ENCODE data around the gene ATXN7.

The ATXN7 gene, protein sequence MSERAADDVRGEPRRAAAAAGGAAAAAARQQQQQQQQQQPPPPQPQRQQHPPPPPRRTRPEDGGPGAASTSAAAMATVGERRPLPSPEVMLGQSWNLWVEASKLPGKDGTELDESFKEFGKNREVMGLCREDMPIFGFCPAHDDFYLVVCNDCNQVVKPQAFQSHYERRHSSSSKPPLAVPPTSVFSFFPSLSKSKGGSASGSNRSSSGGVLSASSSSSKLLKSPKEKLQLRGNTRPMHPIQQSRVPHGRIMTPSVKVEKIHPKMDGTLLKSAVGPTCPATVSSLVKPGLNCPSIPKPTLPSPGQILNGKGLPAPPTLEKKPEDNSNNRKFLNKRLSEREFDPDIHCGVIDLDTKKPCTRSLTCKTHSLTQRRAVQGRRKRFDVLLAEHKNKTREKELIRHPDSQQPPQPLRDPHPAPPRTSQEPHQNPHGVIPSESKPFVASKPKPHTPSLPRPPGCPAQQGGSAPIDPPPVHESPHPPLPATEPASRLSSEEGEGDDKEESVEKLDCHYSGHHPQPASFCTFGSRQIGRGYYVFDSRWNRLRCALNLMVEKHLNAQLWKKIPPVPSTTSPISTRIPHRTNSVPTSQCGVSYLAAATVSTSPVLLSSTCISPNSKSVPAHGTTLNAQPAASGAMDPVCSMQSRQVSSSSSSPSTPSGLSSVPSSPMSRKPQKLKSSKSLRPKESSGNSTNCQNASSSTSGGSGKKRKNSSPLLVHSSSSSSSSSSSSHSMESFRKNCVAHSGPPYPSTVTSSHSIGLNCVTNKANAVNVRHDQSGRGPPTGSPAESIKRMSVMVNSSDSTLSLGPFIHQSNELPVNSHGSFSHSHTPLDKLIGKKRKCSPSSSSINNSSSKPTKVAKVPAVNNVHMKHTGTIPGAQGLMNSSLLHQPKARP

DNA sequence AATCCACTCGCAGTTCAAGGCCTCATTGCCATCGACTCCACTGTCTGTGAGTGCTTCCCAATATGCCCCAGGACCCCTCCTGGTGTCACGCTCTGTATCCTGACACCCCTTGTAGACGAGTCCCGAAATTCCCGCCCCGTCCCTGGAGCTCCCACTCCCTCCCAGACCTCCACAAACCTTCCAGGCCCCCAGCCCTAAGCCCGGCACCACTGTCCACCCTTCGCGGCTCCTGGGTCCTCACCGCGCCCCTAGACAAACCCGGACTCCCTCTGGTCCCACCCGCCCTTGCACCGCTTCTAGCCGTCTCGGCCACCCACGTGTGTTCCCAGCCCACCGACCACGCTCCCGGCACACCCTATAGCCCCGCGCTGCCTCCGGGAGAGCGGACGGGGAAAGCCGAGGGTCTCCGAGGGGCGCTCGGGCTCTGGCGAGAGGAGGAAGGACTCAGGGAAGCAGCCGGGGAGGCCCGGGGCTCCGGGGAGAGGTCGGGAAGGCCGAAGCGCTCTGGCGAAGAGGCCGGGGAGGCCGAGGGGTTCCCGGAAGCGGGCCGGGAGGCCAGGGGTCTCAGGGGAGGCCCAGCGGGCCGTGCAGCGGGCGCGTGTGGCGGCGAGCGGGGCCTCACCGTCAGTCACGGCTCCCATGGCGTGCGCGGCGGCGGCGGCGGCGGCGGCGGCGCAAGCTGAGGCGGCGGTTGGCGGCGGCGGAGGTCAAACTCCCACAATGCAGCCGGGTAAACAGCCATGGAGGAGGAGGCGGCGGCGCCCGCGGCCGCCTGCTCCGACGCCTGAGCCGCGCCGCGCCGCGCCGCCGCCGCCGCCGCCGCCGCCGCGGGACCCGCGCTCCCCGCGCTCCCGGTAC, at the start of gene ATXN7, which contains the start of gene THOC7:
ATXN7 (plus strand) TSS at position 718 of the 858 bp plus-strand sequence. CDS start 48,732 bp downstream, outside the sequence.
THOC7 (minus strand) TSS at position 656 of the 858 bp plus-strand sequence; CDS start at position 641, 15 bp downstream.
- DNase-seq, result peak; percentile 16

DNA sequence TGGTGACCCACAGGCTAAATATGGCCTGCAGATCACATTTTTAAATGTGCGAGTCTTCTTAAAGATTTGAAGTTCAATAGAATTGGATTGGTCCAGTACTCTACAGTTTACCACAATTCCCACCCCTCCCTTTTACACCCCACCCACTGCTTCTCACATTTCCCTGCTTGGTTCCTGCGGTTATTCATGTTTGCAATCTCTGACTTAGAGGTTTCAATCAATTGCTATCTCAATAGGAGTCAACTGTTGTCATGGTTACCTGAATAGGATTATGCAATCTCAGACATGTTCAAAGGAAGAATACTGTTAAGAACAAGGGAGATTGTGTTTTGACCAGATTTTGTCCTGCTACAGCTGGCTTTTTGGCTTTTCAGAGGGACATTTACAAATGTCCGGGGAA, 49.4 kb upstream of the ATXN7 start:
- DNase-seq, result no peak

DNA sequence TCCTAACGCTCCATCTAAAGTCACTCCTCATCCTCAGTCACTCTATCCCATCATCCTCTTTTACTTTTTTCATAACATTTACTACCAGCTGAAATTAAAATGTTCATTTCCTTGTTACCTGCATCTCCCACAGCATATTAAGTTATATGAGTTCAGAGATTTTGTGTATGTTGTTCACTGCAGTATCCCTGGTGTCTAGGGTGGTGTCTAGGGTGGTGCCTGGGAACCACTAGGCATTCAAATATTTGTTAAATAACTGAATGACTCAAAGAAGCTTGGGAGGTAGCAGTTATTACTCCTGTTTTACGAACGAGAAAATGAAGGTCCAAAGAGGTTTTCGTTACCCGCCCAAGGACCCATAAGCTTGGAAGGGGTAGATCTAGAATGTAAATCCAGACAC, 46.4 kb upstream of the ATXN7 start:
- no peak for DNase-seq

DNA sequence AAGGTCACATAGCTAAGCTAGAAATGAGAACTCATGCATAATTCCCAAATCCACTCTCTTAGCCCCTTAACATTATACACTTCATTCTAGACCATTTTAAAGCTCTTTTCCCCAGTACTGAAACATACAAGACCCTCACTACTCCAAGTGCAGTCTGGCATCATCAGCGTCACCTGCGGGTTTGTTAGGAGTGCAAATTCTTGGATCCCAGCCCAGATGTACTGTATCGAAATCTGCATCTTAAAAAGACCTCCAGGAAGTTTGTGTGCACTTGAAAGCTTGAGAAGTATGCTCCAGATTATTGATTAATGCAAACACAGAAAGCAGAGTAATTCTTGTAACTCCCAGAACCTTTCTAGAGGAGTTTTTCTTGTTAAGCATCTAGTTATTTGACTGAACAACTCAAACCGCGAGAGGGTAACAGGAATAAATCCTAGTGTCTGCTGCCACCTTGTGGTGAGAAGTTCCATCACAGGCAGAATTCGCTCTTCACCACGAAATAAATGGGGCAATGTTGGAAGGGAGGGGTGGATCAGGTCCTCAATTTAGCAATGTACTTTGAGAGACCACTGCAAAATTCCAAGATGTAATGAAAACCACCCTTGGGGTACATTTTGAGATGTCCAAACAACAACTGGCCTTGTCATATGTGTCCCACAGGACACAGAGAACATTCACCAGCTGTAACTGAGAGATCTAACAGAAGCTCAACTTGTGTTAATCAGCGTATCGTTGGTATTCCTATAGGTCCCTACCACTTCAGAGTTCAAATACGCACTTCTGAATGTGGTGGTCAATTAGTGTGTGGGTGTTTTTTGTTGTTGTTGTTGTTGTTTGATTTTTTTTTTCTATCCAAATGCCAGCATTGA, 45.2 kb upstream of the ATXN7 start:
- DNase-seq, result no peak

DNA sequence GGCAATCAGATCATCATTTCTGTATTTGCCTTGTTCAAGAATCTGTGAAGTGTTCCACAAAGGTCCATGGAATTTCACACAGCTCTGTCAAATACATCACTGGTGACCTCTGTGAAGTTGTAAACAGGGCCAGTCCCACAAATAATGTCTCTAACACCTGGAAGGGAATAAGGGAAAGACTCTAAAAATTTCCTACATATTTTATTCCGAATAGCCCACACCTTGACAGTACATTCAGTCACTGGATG, 44.6 kb upstream of the ATXN7 start, which contains the start of gene C3orf49:
C3orf49 (plus strand) TSS at position 149 of the 248 bp plus-strand sequence. CDS start 173 bp downstream, outside the sequence.
- DNase-seq, result no peak

DNA sequence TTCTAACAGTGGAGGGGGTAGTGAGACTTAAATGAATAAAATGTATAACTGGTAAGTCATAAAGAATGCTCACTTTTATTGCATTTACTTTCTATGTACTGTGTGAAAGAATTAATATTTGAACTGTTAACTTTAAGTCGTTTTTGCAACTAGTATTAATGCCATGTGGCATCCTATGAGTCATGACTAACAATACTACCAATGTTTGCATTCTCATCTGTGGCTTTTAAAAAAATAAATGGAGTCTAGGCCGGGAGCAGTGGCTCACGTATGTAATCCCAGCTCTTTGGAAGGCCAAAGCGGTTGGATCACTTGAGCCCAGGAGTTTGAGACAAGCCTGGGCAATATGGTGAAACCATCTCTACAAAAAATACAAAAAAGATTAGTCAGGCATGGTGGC, 39.4 kb upstream of the ATXN7 start:
- DNase-seq, result no peak

DNA sequence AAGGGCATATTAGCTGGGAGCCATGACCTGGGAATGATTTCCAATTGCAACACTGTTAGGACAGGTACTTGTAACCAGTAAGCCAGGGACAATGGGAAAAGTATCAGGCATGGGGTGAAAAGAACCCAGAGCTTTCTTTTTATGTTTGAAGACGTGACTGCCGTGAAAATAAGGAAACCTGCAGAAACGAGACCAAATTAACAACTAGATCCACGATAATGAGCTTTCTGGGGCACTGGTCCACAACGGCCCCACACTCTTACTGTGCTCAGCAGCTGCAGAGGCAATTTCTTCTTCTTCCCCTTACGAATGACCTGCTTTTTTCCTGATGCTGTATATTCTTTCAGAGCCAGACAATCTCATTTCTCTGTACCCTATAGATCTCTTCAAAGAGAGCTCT, 33.1 kb upstream of the ATXN7 start:
- DNase-seq, result no peak

DNA sequence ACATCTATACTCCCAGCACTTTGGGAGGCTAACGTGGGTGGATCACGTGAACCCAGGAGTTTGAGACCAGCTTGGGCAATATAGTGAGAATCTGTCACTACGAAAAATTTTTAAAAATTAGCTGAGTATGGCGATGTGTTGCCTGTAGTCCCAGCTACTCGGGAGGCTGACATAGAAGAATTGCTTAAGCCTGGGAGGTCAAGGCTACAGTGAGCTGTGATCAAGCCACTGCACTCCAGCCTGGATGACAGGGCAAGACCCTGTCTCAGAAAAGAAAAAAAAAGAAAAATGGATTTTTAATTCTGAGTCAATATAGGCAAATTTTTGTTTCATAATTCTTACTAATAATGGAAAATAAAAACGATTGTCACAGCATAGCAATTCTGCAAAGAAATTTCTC, 31.3 kb upstream of the ATXN7 start:
- no peak for DNase-seq

DNA sequence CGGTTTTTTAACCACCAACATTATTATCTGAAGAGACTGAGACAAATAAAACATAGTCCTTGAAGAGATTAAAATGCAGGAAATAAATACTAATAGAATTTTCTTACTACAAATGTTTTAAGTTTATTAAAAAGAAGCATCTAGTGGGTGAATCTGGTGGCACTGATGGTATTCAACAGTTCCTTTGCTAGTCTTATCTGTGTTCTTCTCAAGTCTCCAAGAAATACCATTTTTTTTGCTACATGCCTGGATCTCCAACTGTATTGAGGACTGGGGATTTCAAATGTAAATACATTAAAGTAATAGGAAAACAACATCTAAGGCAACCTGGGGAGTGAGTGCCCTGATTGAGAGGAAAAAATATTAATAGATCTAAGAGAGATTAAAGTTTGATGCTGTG, 22.0 kb upstream of the ATXN7 start:
- DNase-seq, result no peak

DNA sequence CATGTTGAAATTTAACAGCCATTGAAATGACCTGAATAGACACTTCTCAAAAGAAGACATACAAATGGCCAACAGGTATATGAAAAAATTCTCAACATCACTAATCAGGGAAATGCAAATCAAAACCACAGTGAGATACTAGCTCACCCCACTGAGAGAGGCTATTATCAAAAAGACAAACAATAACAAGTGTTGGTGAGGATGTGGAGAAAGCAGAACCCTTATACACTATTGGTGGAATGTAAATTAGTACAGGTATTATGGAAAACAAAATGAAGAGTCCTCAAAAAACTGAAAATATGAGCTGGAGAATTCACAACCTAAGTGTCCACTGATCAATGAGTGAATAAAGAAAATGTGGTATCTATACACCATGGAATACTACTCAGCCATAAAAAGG, 21.5 kb upstream of the ATXN7 start:
- no peak for DNase-seq

DNA sequence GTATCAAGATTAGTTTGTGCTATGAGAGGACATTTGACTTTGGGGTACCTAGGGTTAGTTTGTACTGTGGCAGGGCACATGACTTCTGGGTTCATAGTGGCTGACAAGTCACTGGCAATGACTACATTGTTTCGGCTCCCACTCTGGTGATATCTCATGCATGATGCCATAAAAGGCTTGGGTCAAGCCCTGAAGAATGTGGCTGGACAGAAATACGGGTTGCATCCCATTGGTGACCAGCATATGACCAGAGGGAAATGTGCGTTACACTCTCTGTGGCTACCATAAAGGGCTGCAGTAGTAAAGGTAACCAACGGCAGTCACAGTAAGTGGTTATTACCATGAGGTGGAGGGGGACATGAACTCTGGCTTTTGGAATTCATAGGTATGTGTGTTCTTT, 18.5 kb upstream of the ATXN7 start:
- DNase-seq, result no peak

DNA sequence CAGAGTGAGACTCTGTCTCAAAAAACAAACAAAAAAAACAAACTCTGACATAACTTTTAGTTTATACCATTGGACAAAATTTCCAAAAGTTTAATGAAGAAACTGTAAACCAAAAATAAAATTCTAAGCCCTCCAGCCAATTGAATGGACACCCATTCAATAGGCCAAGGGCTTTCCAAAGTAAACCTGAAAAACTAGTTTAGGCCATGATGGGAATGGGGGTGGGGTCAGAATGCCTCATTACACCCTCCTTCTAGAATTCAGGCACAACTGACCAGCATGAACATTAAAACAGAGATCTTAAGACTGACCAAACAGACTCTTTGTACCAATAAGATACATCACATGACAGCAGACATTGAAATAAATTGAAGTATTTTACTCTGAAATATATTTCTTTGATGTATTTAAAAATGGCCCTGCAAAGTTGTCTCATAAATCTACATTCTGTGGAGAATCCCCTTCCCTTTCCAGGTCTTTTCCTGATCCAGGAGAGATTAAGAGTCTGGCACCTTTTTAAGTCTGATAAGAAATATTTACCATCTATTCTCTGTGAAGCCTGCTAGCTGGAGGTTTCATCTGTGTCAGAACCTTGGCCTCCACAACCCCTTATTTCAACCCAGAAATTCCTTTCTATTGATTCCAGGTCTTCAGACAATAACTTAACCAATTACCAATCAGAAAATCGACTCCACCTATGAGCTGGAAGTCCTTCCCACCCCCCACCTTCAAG, 15.8 kb upstream of the ATXN7 start:
- DNase-seq, result no peak

DNA sequence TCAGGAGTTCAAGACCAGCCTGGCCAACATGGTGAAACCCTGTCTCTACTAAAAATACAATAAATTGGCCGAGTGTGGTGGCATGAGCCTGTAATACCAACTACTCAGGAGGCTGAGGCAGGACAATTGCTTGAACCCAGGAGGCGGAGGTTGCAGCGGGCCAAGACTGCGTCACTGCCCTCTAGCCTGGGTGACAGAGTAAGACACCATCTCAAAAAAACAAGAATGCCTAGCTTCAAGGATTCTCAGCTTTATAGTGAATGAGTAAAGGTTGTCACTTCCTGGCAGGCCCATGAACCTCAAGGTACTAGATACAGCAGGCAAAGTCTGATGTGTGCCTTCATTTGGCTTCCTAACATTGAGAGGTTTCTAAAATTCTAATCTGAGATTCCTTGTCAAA, 14.5 kb upstream of the ATXN7 start:
- DNase-seq, result no peak

DNA sequence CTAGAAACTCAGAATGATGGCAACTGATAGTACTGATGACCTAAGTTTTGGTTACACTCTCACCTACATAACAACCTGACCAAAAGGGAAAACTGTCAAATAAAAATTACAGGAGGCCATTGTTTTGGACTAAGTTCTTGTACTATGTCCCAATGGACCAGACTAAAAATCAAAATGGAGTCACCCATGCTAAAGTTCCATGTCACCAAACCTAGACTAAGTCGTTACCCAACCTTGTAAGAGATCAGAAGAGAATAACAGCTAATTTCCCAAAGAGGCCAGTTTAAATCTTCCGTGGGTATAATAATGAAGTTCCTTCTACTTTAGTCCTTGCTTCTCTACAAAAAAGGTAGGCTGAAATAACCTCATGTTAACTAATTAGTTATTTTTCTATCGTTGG, 12.4 kb upstream of the ATXN7 start:
- no peak for DNase-seq

DNA sequence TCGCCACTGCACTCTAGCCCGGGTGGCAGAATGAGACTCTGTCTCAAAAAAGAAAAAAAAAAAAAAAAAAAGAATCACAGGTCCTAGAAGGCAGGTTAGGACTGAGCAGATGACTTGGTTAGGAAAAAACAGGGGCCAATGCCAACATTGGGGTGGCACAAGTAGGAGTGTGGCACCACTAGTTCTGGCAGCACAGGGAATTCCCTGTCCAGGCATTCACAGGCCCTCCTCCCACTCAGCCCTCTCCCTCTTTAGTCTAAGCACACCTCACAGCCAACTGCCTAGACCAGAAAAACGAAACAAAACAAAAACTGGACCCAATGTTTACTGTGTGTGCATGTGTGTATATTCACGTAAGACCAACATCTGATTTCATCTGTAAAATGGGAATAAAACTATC, 10.6 kb upstream of the ATXN7 start:
- no peak for DNase-seq

DNA sequence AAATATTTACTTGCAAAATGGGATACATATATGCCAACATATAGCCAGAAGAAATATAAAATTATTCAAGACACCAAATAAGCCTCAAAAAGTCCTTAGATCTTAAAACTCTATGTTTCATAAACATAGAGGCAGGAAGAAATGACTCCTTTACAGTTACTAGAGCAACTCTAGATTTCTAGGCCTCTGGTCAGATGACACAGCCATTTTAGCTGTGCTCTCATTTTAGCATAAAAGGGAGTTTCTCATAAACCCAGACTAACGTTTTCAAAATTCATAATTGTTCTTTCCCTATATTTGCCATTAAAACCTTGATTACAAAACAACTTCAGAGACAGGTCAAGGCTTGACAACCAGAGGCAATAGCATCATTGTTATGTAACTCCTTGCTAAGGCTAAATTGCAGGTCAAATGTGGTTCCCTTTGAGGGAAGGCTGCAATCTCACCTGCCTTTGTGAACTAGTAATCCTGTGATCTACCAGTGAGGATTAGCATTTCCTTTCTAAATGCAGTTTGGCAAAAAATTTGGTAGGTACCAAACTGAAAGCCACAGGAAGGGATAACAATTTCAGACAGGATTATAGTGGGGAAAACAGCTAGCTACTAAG, 8.2 kb upstream of the ATXN7 start:
- no peak for DNase-seq

DNA sequence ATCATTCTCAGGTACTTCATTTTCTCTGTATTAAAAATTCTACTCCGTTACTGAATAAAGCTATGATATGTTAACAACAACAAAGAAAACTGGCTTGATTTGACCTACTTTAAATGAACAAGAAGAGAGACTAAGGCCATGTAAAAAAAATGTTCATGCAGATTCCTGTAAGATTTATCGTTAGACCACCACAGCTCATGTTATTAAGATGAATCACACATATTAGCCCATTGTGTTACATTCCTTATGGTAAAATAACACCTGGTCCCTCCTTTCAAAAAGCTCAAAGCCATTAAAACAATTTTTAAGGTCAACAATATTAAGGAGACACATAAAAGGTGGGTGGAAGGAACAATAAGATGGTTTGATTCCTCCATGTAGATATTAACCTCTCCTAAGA, 6.4 kb upstream of the ATXN7 start:
- no peak for DNase-seq

DNA sequence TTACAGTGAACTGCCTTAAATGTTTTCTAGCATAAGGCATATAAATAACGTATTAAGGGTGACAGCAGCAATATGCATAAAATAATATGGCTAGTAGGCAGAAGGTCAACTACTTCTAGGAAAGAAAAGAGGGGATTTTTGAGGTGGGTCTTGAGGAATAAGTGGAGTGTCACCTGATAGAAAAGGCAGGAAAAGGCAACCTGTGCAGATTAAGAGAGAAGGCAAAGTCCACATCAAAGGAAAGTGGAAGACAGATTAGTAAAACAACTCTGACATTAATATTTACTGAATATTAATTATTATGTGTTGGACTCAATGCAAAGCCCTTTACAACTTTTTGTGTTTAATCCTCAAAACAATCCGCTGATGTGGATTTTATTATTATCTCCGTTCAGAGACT, 2.9 kb upstream of the ATXN7 start:
- DNase-seq, result no peak

DNA sequence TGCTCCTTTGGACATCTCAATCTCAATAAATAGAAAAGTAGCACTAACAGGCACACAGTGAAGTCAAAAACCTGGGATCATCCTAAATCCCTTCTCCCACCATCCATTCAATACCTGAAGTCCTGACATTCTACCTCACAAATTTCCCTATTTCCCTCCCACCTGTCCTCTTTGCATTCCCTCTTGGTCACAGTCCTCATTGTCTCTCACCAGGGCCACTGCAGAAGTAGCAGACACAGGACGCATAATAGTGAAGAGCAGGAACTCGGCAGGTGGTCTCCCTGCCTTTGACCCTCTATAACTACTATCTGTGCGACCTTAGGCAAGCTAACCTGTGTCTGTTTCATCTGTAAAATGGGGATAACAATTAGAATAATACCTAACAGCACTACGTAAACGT, 2.4 kb upstream of the ATXN7 start:
- no peak for DNase-seq

DNA sequence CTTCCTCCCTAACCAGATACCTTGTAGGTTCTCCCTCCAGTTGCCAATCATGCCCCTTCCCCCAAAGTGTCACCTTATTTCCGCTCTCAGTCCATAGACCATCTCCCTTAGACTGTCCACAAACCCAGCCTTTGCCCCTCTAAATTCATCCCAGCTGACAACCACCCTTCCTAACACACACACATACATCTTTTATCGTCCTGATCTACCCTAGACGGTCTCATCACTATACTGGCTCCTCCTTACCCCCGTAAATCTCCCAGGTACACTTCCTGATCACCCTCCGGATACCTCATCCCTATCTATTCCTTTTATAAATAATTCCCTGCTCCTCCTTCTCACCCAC, 890 bp upstream of the ATXN7 start:
- DNase-seq, result peak; percentile 16
